Measurements from ENCODE around the gene RHD. TPM values are rescaled to one million over a fixed set of nuclear protein-coding genes. Genes with fewer than 3 reads are reported as not detected.
"Not testable (repeated sequence)": the region's sequence is repeated elsewhere in the genome, so short reads cannot be mapped to it uniquely, and the experiment has no call there.

RHD gene
- total RNA-seq, 1 donor from 2014 or later: not detected

DNA sequence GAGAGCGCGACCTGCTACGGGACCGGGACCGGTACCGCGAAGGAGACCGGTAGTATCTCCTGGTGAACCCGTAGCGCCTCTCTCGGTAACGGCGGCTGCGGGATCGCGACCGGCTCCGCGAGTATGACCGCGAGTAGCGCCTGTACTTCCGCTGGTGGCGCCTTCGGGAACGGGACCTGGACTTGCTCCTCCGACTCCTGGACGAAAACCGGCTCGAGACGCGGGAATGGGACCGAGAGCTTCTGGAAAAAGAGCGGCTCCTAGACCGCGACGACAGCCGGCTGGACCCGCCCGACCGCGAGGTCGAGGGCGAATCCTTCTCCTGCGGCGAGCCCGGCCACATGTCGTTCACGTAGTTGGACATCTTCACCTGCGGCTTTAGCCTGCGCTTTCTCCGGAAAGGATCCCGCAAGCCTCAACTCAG, 25.7 kb upstream of the RHD start:
- peak overlapping the region; percentile 99 for H3K27ac Mint-ChIP-seq
- DNase-seq: no peak
- H3K27me3 Mint-ChIP-seq: peaks cover 7% of the 10 kb centered on the region
- no peaks in the 10 kb centered on the region for H3K9me3 Mint-ChIP-seq
- peak overlapping the region; percentile 97 for H3K4me3 Mint-ChIP-seq
- peaks cover 42% of the 10 kb centered on the region for H3K4me1 Mint-ChIP-seq
- intact Hi-C loops (cut with micrococcal nuclease): loop anchor here (1.0 to 5.0 kb wide), 5 partner anchors 7 to 603 kb away; partner anchors contain the start of genes MACO1, SRRM1, SYF2 and TMEM50A
- H3K36me3 Mint-ChIP-seq (ENCODE audit: low read depth): peaks cover 53% of the 10 kb centered on the region

DNA sequence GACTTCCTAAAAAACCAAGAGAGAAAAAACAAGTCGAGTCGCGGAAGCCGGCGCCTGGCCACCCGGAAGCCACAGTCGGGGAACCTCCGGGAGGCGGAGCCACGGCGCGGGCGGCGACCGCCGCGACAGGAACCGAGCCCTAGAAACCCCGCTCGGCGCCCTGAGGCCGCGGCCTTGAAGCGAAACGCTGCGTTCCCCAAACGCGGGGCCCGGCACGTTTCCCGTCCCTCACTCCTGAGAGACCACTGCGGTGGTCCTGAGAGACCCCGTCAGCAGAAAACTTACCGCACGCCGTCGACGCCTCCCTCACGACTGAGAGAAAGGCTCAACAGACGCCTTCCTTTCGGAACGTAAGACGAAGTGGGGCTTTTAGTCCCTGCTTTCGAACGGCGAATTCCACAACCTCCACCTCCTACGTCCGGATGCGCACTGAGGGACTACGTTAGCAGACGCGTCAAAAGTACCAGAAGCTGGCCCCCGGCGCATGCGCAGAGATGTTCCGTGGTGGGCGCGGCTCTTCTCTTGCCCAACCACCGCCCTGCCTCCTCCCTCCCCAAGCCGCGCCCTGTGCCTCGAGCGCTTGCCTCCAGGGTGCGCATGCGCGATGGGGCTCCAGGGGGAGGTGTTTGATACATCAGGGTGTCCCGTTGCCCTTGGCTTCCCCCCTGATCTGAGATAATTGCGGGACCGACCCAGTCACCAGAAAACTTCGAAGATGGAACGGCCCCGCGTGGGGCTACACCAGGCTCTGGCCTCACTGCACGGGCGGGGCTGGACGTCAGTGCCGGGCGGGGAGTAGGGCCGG, 25.1 kb upstream of the RHD start, which contains the start of gene RSRP1:
Gene RSRP1, minus strand, starts transcription at position 431 of the 805 bp plus-strand sequence. CDS start 491 bp downstream, outside the sequence.
- intact Hi-C loops (cut with micrococcal nuclease): loop anchor here (1.0 to 5.0 kb wide), 5 partner anchors 8 to 604 kb away; partner anchors contain the start of genes MACO1, SRRM1, SYF2 and TMEM50A
- H3K4me3 Mint-ChIP-seq: peak within 1 kb of the TSS; percentile 97
- peak within 1 kb of the TSS; percentile 99 for H3K27ac Mint-ChIP-seq
- H3K4me1 Mint-ChIP-seq: peaks cover 42% of the 10 kb centered on the region
- DNase-seq: peak; percentile 100
- H3K9me3 Mint-ChIP-seq: no peaks in the 10 kb centered on the region
- peaks cover 7% of the 10 kb centered on the region for H3K27me3 Mint-ChIP-seq
- H3K36me3 Mint-ChIP-seq (ENCODE audit: low read depth): peaks cover 49% of the 10 kb centered on the region

DNA sequence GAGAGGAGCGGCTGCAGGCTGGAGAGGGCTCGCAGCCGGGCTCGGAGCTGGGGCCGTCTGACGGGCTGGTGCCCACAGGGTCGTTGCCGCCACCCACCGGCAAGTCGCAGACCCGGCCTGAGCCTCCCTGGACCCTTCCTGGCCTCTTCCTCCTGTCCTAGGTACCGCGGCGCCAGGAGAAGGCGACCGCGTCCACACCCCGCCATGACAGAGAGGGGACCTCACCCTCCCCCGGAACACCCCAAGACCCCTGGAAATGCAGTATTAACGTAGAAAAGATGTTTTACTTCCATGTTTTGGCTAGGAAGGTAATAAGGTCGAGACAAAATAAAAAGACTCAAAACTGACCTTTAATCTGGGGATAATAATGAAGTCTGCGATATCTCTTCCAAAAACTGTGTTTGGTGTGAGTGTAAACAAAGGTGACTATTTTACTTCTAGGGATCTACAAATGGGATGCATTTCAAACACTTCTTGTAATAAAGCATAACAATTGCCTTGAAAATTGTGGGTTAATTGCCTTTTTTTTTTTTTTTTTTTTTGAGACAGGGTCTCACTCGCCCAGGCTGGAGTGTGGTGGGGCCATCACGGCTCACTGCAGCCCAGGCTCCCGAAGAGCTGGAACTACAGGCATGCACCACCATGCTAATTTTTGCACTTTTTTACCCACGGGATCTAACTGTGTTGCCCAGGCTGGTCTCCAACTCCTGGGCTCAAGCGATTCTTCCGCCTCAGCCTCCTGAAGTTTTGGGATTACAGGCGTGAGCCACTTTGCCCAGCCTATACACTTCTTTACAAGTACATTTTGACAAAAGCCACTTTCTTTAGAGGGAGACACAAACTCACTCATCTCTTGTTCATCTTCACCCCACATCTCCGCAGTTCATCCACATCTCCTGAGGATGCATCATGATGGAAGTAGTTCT, 24.2 kb upstream of the RHD start:
- intact Hi-C loops (cut with micrococcal nuclease): loop anchor here (1.0 to 5.0 kb wide), 5 partner anchors 9 to 605 kb away; partner anchors contain the start of genes MACO1, SRRM1, SYF2 and TMEM50A
- peak overlapping the region; percentile 73 for H3K27ac Mint-ChIP-seq
- peak overlapping the region; percentile 97 for H3K4me3 Mint-ChIP-seq
- peaks cover 36% of the 10 kb centered on the region for H3K4me1 Mint-ChIP-seq
- H3K9me3 Mint-ChIP-seq: no peaks in the 10 kb centered on the region
- H3K36me3 Mint-ChIP-seq (ENCODE audit: low read depth): peaks cover 40% of the 10 kb centered on the region
- DNase-seq: no peak
- peaks cover 7% of the 10 kb centered on the region for H3K27me3 Mint-ChIP-seq

DNA sequence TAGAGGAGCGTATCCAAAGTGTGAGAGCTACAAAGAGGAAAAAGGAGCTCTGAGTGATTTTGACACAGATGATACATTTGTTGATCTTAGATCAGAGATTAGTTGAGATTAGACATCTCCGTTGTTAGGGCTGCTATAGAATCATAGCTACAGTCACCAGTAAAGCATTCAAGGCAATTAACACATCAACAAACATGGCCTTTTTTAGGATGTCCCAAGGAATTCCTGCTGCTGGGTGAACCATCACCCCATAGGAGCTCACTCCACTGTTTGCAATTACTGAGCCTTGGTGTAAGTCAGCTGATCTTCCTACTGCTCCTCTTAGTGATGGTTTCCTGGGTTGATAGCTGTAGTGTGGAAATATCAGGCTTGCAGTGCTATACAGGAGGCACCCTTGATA, 18.4 kb upstream of the RHD start:
- no peaks in the 10 kb centered on the region for H3K4me1 Mint-ChIP-seq
- H3K36me3 Mint-ChIP-seq (ENCODE audit: low read depth): no peaks in the 10 kb centered on the region
- intact Hi-C loops (cut with micrococcal nuclease): no loop called here
- no peak for DNase-seq
- H3K27ac Mint-ChIP-seq: no peak overlapping the region
- H3K9me3 Mint-ChIP-seq: no peaks in the 10 kb centered on the region
- H3K27me3 Mint-ChIP-seq: peaks cover 3% of the 10 kb centered on the region
- H3K4me3 Mint-ChIP-seq: no peak overlapping the region

DNA sequence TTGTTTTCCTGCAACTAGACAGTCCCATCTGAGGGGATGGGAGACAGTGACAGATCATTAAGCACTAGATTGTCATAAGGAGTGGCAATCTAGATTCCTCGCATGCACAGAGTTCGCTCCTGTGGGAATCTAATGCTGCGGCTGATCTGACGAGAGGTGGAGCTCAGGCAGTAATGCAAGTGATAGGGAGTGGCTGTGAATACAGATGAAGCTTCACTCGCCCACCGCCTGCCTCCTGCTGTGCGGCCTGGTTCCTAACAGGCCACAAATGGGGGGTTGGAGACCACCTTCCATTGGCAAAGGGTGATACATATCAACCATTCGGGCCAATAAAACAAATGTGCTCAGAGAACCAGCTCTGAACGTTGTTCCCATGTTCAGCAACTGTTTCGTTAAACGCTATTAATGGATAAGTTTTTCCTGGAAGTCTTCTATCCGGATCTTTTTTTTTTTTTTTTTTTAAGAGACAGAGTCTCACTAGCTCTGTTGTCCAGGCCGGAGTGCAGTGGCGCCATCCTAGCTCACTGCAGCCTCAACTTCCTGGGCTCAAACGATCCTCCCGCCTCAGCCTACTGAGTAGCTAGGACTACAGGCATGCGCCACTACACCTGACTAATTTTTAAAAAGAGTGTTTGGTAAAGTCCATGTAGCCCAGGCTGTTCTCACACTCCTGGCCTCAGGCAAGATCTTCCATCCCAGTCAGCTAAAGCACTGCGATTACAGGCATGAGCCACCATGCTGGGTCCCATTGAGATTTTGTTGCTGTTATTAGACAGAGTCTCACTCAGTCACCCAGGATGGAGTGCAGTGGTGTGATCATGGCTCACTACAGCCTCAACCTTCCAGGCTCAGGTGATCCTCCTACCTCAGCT, 16.4 kb upstream of the RHD start:
- DNase-seq: no peak
- no peak overlapping the region for H3K4me3 Mint-ChIP-seq
- peaks cover 2% of the 10 kb centered on the region for H3K4me1 Mint-ChIP-seq
- H3K27ac Mint-ChIP-seq: no peak overlapping the region
- no peaks in the 10 kb centered on the region for H3K9me3 Mint-ChIP-seq
- intact Hi-C loops (cut with micrococcal nuclease): no loop called here
- no peaks in the 10 kb centered on the region for H3K36me3 Mint-ChIP-seq (ENCODE audit: low read depth)
- no peaks in the 10 kb centered on the region for H3K27me3 Mint-ChIP-seq

DNA sequence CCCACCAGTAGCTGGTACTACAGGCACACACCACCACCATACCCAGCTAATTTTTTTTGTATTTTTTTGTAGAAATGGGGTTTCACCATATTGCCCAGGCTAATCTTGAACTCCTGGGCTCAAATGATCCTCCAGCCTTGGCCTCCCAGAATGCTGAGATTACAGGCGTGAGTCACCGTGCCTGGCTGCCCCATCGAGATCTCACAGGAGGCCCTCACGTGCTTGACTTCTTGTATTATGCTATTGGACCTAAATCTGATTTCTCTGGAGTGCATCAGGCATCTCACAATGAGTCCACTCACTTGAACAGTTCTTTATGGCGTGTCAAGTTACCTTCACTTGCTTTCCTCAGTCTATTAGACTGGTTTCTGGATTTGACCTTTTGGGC, 15.7 kb upstream of the RHD start:
- Mint-ChIP-seq H3K36me3 (ENCODE audit: low read depth) (no peaks in the 10 kb centered on the region), H3K9me3 (no peaks in the 10 kb centered on the region), H3K4me1 (peaks cover 3% of the 10 kb centered on the region), H3K4me3 (no peak overlapping the region), H3K27ac (no peak overlapping the region), H3K27me3 (no peaks in the 10 kb centered on the region)
- DNase-seq: no peak
- intact Hi-C loops (cut with micrococcal nuclease): no loop called here

DNA sequence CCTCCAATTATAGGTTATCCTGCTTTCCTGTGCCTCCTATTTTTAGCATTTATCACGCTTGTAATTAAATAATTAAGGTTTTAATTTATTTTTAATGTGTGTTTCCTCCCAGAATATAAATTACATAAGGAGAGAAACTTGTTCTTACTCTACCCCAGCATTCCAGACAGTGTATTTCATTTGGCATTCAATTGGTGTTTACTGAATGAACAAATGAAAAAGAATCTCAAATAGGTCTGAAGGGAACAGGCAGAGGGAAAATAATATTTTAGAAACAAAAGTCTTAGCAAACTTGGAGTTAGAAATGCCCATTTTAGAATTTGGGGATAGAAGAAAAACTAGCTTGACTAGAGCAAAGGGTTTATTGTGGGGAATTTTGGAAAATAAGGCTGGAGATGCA, 15.1 kb upstream of the RHD start:
- intact Hi-C loops (cut with micrococcal nuclease): no loop called here
- H3K27ac Mint-ChIP-seq: no peak overlapping the region

DNA sequence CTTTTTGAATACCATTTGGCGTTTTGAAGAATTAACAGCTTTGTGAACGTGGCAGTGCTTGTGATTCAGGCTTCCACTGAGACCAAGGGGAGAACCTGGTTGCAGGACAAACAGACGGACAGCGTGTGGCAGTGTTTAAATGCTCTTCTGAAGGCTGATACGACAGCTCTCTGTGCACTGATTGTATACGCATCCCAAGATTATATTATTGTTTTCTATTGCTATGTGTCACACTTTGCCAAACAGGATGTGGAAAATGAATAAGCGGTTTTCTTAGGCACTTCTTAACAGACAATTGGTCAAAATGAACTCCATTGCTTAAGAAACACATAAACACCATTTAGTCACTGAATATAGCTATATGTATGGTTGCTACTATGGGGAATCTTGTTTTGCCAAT, 12.5 kb upstream of the RHD start:
- peak overlapping the region; percentile 56 for H3K27ac Mint-ChIP-seq
- H3K36me3 Mint-ChIP-seq (ENCODE audit: low read depth); H3K9me3 Mint-ChIP-seq; DNase-seq; H3K4me3 Mint-ChIP-seq; intact Hi-C loops (cut with micrococcal nuclease); H3K27me3 Mint-ChIP-seq; H3K4me1 Mint-ChIP-seq: not testable (repeated sequence)

More for the DNA sequence above, 15.1 kb upstream of the RHD start:
- H3K27me3 Mint-ChIP-seq: no peaks in the 10 kb centered on the region
- DNase-seq: no peak
- no peaks in the 10 kb centered on the region for H3K9me3 Mint-ChIP-seq
- peaks cover 3% of the 10 kb centered on the region for H3K4me1 Mint-ChIP-seq
- peaks cover 1% of the 10 kb centered on the region for H3K36me3 Mint-ChIP-seq (ENCODE audit: low read depth)
- H3K4me3 Mint-ChIP-seq: no peak overlapping the region

DNA sequence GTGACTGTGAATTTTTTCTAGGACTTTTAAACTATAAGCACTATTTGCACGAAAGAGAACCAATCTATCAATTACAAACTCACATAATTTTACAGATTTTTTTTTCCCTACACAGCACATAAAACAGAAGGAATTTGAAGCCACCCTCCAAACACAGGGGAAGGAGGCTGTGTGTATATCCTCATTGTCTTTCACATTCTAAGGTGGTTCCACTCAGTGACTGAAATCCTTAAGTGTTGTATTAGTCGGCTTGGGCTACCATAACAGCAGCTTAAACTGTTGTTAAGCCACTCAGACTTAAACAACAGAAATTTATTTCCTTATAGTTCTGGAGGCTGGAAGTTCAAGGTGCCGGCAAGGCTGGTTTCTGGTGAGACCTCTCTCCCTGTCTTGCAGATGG, 12.0 kb upstream of the RHD start:
- H3K27me3 Mint-ChIP-seq; H3K4me3 Mint-ChIP-seq; H3K4me1 Mint-ChIP-seq; H3K9me3 Mint-ChIP-seq; intact Hi-C loops (cut with micrococcal nuclease); H3K36me3 Mint-ChIP-seq (ENCODE audit: low read depth); DNase-seq: not testable (repeated sequence)
- peak overlapping the region; percentile 56 for H3K27ac Mint-ChIP-seq

DNA sequence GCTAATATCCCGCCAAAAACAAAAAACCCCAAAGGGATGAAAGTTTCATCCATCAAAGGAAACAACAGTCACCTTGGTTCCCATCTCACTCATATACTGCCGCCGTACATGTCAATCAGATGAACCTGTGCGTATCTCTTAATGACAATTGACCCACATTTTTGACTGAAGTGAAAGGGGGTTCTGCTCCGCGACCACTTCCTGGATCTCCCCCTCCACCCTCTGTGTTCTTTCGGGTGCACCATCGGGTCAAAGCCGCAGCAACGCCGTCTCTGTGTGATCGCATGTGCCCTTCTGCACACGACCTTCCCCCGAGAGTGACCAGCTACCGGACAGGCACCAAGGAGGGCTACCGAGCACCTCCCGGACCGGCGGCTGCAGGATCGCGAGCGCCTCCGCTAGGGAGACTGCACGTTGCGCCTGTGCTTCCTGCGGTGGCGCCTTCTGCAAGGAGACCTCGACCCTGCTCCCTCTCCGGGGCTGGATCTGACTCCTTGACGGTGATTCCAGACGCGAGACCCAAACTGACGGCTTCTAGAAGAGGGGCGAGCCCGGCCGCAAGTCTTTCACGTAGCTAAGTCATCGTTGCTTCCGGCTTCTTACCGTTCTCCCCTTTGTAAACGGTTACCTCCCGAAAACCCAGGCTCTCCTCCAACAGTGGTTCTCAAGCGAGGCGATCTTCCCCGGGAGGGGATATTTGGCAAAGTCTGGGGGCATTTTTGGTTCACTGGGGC, 5.6 kb upstream of the RHD start:
- Mint-ChIP-seq H3K4me3 (peak overlapping the region; percentile 93), H3K27ac (peak overlapping the region; percentile 88), H3K4me1 (peaks cover 11% of the 10 kb centered on the region), H3K27me3 (peaks cover 11% of the 10 kb centered on the region)
- H3K9me3 Mint-ChIP-seq; H3K36me3 Mint-ChIP-seq (ENCODE audit: low read depth); intact Hi-C loops (cut with micrococcal nuclease): not testable (repeated sequence)
- DNase-seq: peak; percentile 76

DNA sequence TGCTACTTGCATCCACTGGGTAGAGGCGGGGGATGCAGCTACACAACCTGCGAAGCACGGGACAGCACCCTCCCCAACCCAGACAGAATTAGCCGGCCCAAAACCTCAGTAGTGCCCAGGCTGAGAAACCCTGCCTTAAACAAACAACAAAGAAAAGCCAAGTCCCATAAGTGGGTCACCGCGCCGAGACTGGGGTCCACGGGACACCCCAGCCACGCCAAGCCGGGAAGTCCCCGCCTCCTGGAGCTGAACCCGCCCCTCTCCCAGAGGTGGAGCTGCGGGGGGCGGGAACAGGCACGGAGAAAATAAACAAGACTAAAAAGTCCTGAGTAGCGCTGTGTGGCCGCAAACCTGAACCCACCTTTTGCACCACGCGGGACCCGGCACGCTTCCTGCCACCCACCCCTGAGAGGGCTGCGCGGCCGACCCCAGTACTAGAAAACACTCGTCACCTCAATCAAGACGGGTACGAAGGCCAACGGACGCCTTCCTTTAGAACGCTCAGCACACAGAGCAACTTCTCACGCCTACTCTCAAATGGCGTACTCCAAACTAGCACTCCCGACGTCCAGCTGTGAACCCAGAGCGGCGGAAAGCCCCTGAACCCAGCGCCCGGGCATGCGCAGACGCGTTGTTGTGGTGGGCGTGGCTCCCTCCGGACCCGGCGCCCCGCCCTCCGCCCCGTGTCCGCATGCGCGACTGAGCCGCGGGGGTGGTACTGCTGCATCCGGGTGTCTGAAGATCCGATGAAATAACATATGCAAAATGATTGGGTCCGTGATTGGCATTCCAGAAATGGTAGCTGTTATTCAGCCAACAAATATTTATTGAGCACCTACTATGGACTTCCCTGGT, 4.8 kb upstream of the RHD start:
- intact Hi-C loops (cut with micrococcal nuclease); H3K9me3 Mint-ChIP-seq; H3K36me3 Mint-ChIP-seq (ENCODE audit: low read depth): not testable (repeated sequence)
- DNase-seq: peak; percentile 96
- peak overlapping the region; percentile 82 for H3K27ac Mint-ChIP-seq
- peaks cover 11% of the 10 kb centered on the region for H3K27me3 Mint-ChIP-seq
- peak overlapping the region; percentile 84 for H3K4me3 Mint-ChIP-seq
- peaks cover 11% of the 10 kb centered on the region for H3K4me1 Mint-ChIP-seq

DNA sequence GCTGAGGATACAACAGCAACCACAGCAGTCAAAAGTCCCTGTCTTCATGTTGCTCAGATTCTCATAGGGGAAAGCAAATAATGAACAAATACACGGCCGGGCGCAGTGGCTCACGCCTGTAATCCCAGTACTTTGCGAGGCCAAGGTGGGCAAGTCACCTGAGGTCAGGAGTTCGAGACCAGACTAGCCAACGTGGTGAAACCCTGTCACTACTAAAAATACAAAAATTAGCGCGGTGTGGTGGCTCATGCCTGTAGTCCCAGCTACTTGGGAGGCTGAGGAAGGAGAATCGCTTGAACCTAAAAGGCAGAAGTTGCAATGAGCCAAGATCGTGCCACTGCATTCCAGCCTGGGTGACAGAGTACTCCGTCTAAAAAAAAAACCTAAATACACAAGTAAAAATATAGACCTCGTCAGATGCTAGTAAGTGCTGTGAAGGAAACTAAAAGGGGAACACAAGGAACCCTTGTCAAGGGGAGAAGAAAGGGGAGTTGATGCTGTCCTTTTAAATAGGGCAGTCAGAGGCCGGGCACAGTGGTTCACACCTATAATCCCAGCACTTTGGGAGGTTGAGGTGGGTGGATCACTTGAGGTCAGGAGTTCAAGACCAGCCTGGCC, 4.1 kb upstream of the RHD start:
- H3K9me3 Mint-ChIP-seq; H3K36me3 Mint-ChIP-seq (ENCODE audit: low read depth); H3K4me1 Mint-ChIP-seq; DNase-seq; intact Hi-C loops (cut with micrococcal nuclease): not testable (repeated sequence)
- peaks cover 11% of the 10 kb centered on the region for H3K27me3 Mint-ChIP-seq
- H3K4me3 Mint-ChIP-seq: peak overlapping the region; percentile 84
- peak overlapping the region; percentile 82 for H3K27ac Mint-ChIP-seq

Measured in activated CD4-positive, alpha-beta T cell treated with anti-CD3 and anti-CD28 coated beads, Interleukin-2, amount 10 ng/mL, durations not matched to agents 24 days and 14 days (primary cell).